GM23338 (cell line): Measurements from ENCODE around the gene RAP1GAP. TPM values are rescaled to one million over a fixed set of nuclear protein-coding genes. Genes with fewer than 3 reads are reported as not detected.

ENCODE experiments used
- ATAC-seq: fragments of 200-7000 bp; cut with Tn5 transposase; 3 replicates; pipeline ENCODE4 v1.9.1; 2020
- DNase-seq: peaks from one replicate; pipeline ENCODE4 v3.0.0-alpha.2; 2015; ENCODE audit warnings: low spot score
- H2AFZ ChIP-seq: fragments of 200-600 bp; sonication (generic); 2 replicates; pipeline ENCODE4 v1.8.0; 2016; ENCODE audit warnings: antibody characterized with exemption, mild to moderate bottlenecking, moderate library complexity
- H3F3A ChIP-seq: fragments of 200-600 bp; sonication (generic); replicated peaks from 2 replicates; pipeline ENCODE4 v1.8.0; 2017; ENCODE audit warnings: antibody characterized with exemption, mixed run types, low read depth
- H3K27ac ChIP-seq: fragments of 200-600 bp; sonication (generic); 2 replicates; pipeline ENCODE4 v1.6.1; 2016; ENCODE audit warnings: low read depth
- H3K27me3 ChIP-seq: fragments of 200-600 bp; sonication (generic); 2 replicates; pipeline ENCODE4 v1.8.0; 2016; ENCODE audit warnings: mild to moderate bottlenecking, mixed run types, moderate library complexity; ENCODE audit not compliant: insufficient read depth
- H3K36me3 ChIP-seq: fragments of 200-600 bp; sonication (generic); 2 replicates; pipeline ENCODE4 v1.8.0; 2016; ENCODE audit warnings: mild to moderate bottlenecking; ENCODE audit not compliant: insufficient read depth
- H3K4me1 ChIP-seq: fragments of 200-600 bp; sonication (generic); 2 replicates; pipeline ENCODE4 v1.8.0; 2016; ENCODE audit warnings: mild to moderate bottlenecking, moderate library complexity; ENCODE audit not compliant: insufficient read depth
- H3K4me2 ChIP-seq: fragments of 200-600 bp; sonication (generic); 2 replicates; pipeline ENCODE4 v1.7.1; 2017; ENCODE audit warnings: mixed run types
- H3K4me3 ChIP-seq: fragments of 200-600 bp; sonication (generic); 2 replicates; pipeline ENCODE4 v1.6.1; 2016; ENCODE audit warnings: mixed run types
- H3K79me2 ChIP-seq: fragments of 200-600 bp; sonication (generic); replicated peaks from 2 replicates; pipeline ENCODE4 v1.8.0; 2017; ENCODE audit warnings: mild to moderate bottlenecking; ENCODE audit not compliant: insufficient read depth
- H3K9me2 ChIP-seq: fragments of 200-600 bp; sonication (generic); 2 replicates; pipeline ENCODE4 v1.8.0; 2017; ENCODE audit not compliant: insufficient read depth
- H4K20me1 ChIP-seq: fragments of 200-600 bp; sonication (generic); replicated peaks from 2 replicates; pipeline ENCODE4 v1.8.0; 2017; ENCODE audit warnings: mild to moderate bottlenecking; ENCODE audit not compliant: insufficient read depth
- H3K27ac Mint-ChIP-seq: 2 replicates; pipeline ENCODE4 v1.8.0; 2020; ENCODE audit warnings: inconsistent platforms, mild to moderate bottlenecking, moderate library complexity, mixed read lengths
- H3K27me3 Mint-ChIP-seq: 3 replicates; pipeline ENCODE4 v1.8.0; 2022; ENCODE audit warnings: low read depth, mild to moderate bottlenecking, moderate library complexity, mixed read lengths, inconsistent platforms; ENCODE audit not compliant: insufficient read depth, poor library complexity
- H3K36me3 Mint-ChIP-seq: 3 replicates; pipeline ENCODE4 v1.8.0; 2021; ENCODE audit warnings: low read depth, mild to moderate bottlenecking, inconsistent platforms, moderate library complexity, mixed read lengths
- H3K4me1 Mint-ChIP-seq: 3 replicates; pipeline ENCODE4 v1.8.0; 2020; ENCODE audit warnings: mild to moderate bottlenecking, inconsistent platforms, mixed read lengths
- H3K4me3 Mint-ChIP-seq: 3 replicates; pipeline ENCODE4 v1.8.0; 2021; ENCODE audit warnings: moderate library complexity, mild to moderate bottlenecking, inconsistent platforms, mixed read lengths
- H3K9me3 Mint-ChIP-seq: 3 replicates; pipeline ENCODE4 v1.8.0; 2020; ENCODE audit warnings: moderate library complexity, mild to moderate bottlenecking, inconsistent platforms, mixed read lengths
- CREB1 ChIP-seq: fragments of 250-450 bp; sonication (Bioruptor Pico); IDR thresholded peaks from 2 replicates; pipeline ENCODE4 v1.5.0; 2020; ENCODE audit warnings: low read depth, mild to moderate bottlenecking, moderate library complexity
- CTCF ChIP-seq, 2 experiments: fragments of 200-600 bp in 1 of 2; sonication (generic) in 1 of 2; conservative IDR thresholded peaks; 2 replicates each; pipeline versions ENCODE4 v1.5.1 to v1.6.1; 2016 to 2017; ENCODE audit warnings: antibody characterized with exemption in 2 of 2, low read depth in 2 of 2, mild to moderate bottlenecking in 2 of 2, moderate library complexity in 1 of 2
- EZH2 ChIP-seq: fragments of 200-600 bp; sonication (generic); IDR thresholded peaks from one replicate; pipeline ENCODE4 v1.8.0; 2017; ENCODE audit warnings: antibody characterized with exemption, mild to moderate bottlenecking, low read depth; ENCODE audit not compliant: unreplicated experiment
- EZH2phosphoT487 ChIP-seq: fragments of 200-600 bp; sonication (generic); IDR thresholded peaks from one replicate; pipeline ENCODE4 v1.8.1; 2018; ENCODE audit warnings: antibody characterized with exemption; ENCODE audit not compliant: unreplicated experiment
- JUNB ChIP-seq: IDR thresholded peaks from one replicate; pipeline ENCODE4 v1.6.1; 2016; ENCODE audit warnings: antibody characterized with exemption; ENCODE audit not compliant: unreplicated experiment
- NANOG ChIP-seq: IDR thresholded peaks from 2 replicates; pipeline ENCODE4 v1.6.1; 2016; ENCODE audit warnings: antibody characterized with exemption, borderline replicate concordance
- POLR2AphosphoS5 ChIP-seq: IDR thresholded peaks from 2 replicates; pipeline ENCODE4 v1.6.1; 2016; ENCODE audit warnings: antibody characterized with exemption, low read depth
- STAT1 ChIP-seq: IDR thresholded peaks from one replicate; pipeline ENCODE4 v1.6.1; 2016; ENCODE audit warnings: antibody characterized with exemption; ENCODE audit not compliant: unreplicated experiment
- ZNF114 ChIP-seq: fragments of 250-450 bp; sonication (Bioruptor Pico); IDR thresholded peaks from 2 replicates; pipeline ENCODE4 v1.5.0; 2020; ENCODE audit warnings: mild to moderate bottlenecking, moderate library complexity
- ZNF331 ChIP-seq: fragments of 250-450 bp; sonication (Bioruptor Pico); IDR thresholded peaks from 2 replicates; pipeline ENCODE4 v1.5.0; 2020; ENCODE audit warnings: low read depth, mild to moderate bottlenecking, moderate library complexity
- ZNF462 ChIP-seq: fragments of 250-450 bp; sonication (Bioruptor Pico); IDR thresholded peaks from 2 replicates; pipeline ENCODE4 v1.5.0; 2020; ENCODE audit warnings: mild to moderate bottlenecking, moderate library complexity
- polyA plus RNA-seq: library from polyadenylated mRNA; unstranded; fragments of >200 nt; fragmentation: Nextera tagmentation; extraction: Ambion mirVana; gene quantifications from 2 replicates; pipeline ENCODE4 v1.2.1, GENCODE V29; 2016
- total RNA-seq: library from RNA; depleted of rRNA; stranded (reverse); fragments of >200 nt; shearing (Covaris generic); gene quantifications from 2 replicates; pipeline ENCODE4 v1.2.3, GENCODE V29; 2014
- TF ChIP-seq, protein P1 (sequence below): IDR thresholded peaks from 2 replicates; pipeline ENCODE4 v1.6.1; 2016; ENCODE audit warnings: antibody characterized with exemption
- TF ChIP-seq, protein P2 (sequence below): IDR thresholded peaks from one replicate; pipeline ENCODE4 v1.6.1; 2018; ENCODE audit warnings: antibody characterized with exemption; ENCODE audit not compliant: unreplicated experiment

Gene RAP1GAP
- total and polyA plus RNA-seq, 2 experiments from 2014 or later = 4.3 to 6.6 TPM

GRCh38 chr1:21641537-21641936, 27.6 kb downstream of the RAP1GAP start:
- Histone ChIP-seq H3K9me2 (no peaks in the 10 kb centered on the region), H3K4me3 (no peak overlapping the region), H3K36me3 (no peaks in the 10 kb centered on the region), H3K79me2 (no peaks in the 10 kb centered on the region), H3F3A (peaks cover 2% of the 10 kb centered on the region; the same call in 1 of the 2 replicates), H3K4me2 (no peak overlapping the region), H3K27me3 (no peaks in the 10 kb centered on the region), H2AFZ (no peak overlapping the region), H3K27ac (no peak overlapping the region), H3K4me1 (0 out of 2 replicates have a peak, but pooled peaks cover 3% of the 10 kb centered on the region), H4K20me1 (no peaks in the 10 kb centered on the region)
- H3K4me1 Mint-ChIP-seq = peaks cover 11% of the 10 kb centered on the region
- H3K27ac Mint-ChIP-seq = no peak overlapping the region
- peaks cover 2% of the 10 kb centered on the region for H3K27me3 Mint-ChIP-seq
- H3K36me3 Mint-ChIP-seq = no peaks in the 10 kb centered on the region
- no peaks in the 10 kb centered on the region for H3K9me3 Mint-ChIP-seq
- DNase-seq (no peak), ATAC-seq (no peak)
- TF ChIP-seq ZNF331 (CRISPR knock-in tag) = no peak
- TF ChIP-seq, protein P1, sequence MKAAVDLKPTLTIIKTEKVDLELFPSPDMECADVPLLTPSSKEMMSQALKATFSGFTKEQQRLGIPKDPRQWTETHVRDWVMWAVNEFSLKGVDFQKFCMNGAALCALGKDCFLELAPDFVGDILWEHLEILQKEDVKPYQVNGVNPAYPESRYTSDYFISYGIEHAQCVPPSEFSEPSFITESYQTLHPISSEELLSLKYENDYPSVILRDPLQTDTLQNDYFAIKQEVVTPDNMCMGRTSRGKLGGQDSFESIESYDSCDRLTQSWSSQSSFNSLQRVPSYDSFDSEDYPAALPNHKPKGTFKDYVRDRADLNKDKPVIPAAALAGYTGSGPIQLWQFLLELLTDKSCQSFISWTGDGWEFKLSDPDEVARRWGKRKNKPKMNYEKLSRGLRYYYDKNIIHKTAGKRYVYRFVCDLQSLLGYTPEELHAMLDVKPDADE = no peak
- TF ChIP-seq NANOG = no peak
- TF ChIP-seq, protein P2, sequence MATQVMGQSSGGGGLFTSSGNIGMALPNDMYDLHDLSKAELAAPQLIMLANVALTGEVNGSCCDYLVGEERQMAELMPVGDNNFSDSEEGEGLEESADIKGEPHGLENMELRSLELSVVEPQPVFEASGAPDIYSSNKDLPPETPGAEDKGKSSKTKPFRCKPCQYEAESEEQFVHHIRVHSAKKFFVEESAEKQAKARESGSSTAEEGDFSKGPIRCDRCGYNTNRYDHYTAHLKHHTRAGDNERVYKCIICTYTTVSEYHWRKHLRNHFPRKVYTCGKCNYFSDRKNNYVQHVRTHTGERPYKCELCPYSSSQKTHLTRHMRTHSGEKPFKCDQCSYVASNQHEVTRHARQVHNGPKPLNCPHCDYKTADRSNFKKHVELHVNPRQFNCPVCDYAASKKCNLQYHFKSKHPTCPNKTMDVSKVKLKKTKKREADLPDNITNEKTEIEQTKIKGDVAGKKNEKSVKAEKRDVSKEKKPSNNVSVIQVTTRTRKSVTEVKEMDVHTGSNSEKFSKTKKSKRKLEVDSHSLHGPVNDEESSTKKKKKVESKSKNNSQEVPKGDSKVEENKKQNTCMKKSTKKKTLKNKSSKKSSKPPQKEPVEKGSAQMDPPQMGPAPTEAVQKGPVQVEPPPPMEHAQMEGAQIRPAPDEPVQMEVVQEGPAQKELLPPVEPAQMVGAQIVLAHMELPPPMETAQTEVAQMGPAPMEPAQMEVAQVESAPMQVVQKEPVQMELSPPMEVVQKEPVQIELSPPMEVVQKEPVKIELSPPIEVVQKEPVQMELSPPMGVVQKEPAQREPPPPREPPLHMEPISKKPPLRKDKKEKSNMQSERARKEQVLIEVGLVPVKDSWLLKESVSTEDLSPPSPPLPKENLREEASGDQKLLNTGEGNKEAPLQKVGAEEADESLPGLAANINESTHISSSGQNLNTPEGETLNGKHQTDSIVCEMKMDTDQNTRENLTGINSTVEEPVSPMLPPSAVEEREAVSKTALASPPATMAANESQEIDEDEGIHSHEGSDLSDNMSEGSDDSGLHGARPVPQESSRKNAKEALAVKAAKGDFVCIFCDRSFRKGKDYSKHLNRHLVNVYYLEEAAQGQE = no peak
- no peak for TF ChIP-seq JUNB
- TF ChIP-seq POLR2AphosphoS5 = no peak
- TF ChIP-seq STAT1 = no peak
- TF ChIP-seq EZH2phosphoT487 = no peak
- no peak for TF ChIP-seq EZH2
- TF ChIP-seq CTCF (conservative IDR thresholded peaks at IDR 0.05; ENCODE audit: low read depth in 2 of 2) = no peak
- no peak for TF ChIP-seq ZNF114 (CRISPR knock-in tag)
- TF ChIP-seq CREB1 (CRISPR knock-in tag) = no peak
- TF ChIP-seq ZNF462 (CRISPR knock-in tag) = no peak
- H3K4me3 Mint-ChIP-seq = no peak overlapping the region
